Measurements from ENCODE around the gene TEX35.
"Not testable (repeated sequence)": the region's sequence is repeated elsewhere in the genome, so short reads cannot be mapped to it uniquely, and the experiment has no call there.

Gene TEX35

GRCh38 chr1:178542554-178543289, 29.8 kb downstream of the TEX35 start:
- peak; percentile 83 for DNase-seq

GRCh38 chr1:178543290-178543607, 30.3 kb downstream of the TEX35 start:
- DNase-seq = no peak

- no peak for DNase-seq
These were observed 31.6 kb downstream of the TEX35 start for GRCh38 chr1:178544531-178544930.

- DNase-seq = no peak
These were observed 35.2 kb downstream of the TEX35 start for GRCh38 chr1:178548108-178548507.

DNA sequence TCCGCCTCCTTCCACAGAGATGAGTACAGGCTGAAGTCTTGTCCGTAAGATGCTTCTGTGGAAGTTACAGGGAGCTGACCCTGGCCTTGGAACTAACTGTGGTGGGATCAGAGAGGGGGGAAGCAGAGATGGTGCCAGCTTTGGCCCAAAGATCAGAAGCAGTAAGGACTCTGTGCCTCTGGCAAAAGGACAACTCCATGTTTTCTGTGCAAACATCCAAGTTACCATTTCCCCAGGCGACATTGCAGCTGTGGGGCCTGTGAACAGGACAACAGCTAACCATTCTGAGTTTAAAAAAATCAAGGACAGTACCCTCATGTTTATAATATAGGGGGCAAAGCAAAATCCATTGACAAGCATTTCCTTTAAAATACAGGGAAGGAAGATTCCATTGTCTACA, 38.4 kb downstream of the TEX35 start:
- no peak for DNase-seq

DNA sequence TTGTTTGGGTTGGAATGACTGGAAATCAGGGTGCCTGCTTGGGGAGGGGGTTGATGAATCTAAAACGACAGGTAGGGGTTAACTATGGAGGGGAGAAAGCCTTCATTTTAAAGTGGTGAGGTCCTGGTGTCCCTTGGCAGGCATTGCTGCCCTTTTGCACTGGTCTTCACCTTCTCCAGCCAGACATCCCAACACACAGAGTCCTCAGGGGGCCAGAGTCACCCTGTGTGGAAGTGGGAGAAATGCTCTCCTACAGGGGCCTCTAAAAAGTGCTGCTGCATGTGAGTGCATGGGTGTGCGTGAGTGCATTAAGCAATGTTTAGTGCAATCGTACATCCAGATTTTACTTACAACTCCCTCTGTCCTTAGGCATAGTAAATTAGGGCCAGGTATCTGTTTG, 39.0 kb downstream of the TEX35 start:
- DNase-seq = no peak

- DNase-seq = no peak
These were observed 39.9 kb downstream of the TEX35 start for GRCh38 chr1:178552856-178553255.

GRCh38 chr1:178554351-178554750, 41.4 kb downstream of the TEX35 start:
- not testable (repeated sequence) for DNase-seq

DNA sequence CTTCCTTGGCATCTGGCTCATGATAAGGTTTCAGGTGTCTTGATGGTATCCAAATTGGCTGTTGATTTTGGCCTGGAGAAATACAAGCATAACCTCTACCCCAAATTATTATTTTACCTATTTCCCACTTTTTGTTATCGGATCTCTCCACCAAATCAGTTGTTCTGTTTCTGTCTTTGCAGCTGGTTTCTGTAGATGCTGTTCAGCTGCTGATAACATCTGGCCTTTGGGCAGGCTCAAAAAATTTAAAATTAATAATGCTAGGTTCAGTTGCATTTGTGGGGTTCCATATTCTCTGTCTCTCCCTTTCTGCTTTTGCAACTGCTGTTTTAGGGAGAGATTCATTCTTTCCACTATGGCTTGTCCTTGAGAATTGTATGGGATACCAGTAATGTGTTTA, 42.7 kb downstream of the TEX35 start:
- not testable (repeated sequence) for DNase-seq

GRCh38 chr1:178558816-178559215, 45.9 kb downstream of the TEX35 start:
- not testable (repeated sequence) for DNase-seq

- DNase-seq = no peak
These were observed 48.0 kb downstream of the TEX35 start for GRCh38 chr1:178560871-178561376.

GRCh38 chr1:178563099-178563820, 50.4 kb downstream of the TEX35 start:
- no peak for DNase-seq

DNA sequence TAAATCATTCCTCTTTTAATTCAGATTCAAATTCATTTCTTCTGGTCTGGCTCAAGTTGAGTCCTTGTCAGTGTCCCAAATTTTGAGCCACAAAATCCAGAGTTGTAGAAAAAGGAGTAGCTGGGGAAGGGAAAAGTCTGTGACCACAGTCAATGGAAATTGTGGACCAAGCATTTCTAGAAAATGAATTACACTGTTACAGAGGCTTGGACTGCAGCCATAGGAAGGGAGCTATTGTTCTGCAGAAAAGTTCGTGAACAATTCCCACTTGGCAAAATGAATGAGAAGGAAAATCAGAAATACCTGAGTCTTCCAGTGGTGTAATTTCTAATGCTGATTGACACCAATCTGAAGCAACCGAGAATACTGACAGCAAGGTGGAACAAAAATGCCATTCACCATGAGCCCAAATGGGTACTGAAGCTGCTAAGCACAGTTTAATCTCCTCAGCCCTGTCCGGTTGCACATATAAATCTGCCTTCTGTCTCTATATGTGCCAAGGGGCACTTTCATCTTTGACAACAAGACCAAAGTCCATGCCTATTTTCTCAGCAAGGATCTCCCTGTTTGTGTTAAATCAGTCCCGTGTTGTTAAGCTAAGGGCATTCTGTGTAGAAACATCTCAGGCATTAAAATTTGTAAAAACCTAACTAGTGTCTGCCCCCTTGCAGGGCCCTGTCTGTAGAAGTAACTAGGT, 51.3 kb downstream of the TEX35 start:
- no peak for DNase-seq

DNA sequence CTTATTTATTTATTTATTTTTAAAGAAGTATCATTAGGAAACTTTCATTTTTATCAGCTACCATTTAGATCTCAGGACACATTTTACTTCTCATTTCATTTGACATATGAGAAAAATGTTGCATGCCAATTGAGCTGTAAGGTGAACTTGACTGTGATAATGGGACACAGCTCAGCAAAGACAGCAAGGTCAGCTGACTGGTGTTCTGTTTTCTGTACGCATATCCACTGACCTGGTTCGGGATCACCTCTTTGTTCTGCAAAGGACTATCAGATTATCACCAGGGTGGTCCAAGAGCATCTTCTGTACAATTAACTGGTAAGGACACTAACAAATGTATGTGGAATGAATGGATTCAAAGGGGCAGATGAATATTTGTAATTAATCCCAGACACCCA, 51.9 kb downstream of the TEX35 start:
- no peak for DNase-seq

GRCh38 chr1:178565586-178565985, 52.7 kb downstream of the TEX35 start:
- no peak for DNase-seq

GRCh38 chr1:178566187-178566586, 53.3 kb downstream of the TEX35 start:
- DNase-seq = no peak

DNA sequence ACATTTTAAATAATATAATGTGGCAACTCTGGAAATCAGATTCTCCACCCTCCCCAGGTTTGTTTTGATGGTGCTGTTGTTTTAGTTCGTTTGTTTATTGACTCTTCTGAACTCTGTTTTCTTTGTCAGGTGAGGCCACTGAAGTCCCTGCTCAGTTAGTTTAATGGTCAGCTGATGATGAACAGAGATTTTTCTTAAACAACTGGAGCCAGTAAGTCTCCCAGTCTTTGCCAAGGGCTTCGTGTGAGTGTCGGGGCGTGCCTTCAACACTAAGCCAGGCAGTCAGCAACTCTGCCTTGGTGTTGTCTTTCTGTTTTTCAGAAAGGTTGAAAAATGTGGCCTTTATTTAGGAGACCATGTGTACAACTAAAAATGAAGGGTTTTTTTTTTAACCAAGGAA, 58.9 kb downstream of the TEX35 start:
- DNase-seq = no peak
